ENCODE results near the gene KAT5. TPM values are rescaled to one million over a fixed set of nuclear protein-coding genes. Genes with fewer than 3 reads are reported as not detected.
"Not testable (repeated sequence)": the region's sequence is repeated elsewhere in the genome, so short reads cannot be mapped to it uniquely, and the experiment has no call there.

KAT5 gene
- total RNA-seq, 2 experiments from 2014 or later = 64.8 to 72.7 TPM

DNA sequence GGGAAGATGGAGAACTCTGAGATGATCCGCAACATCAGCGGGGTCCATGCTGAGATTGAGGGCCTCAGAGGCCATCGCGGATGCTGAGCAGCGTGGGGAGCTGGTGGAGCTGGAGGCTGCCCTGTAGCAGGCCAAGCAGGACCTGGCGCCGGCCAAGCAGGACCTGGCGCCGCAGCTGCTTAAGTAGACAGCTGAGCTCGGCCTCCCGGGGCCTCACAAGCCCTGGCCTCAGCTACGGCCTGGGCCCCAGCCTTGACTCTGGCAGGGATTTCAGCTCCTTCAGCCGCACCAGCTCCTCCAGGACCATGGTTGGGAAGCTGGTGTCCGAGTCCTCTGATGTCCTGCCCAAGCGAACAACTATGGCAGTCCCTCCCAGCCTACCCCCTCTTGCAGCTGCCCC is 15.8 kb downstream of the KAT5 start:
- ChIA-PET POLR2A (no interaction called here), CTCF (interaction anchor here (0.6 to 2.5 kb wide), 4 partner anchors 8 to 295 kb away, joined by 3 to 10 read pairs (median 3); partner anchors contain the start of gene KAT5)

- POLR2A ChIA-PET = no interaction called here
- CTCF ChIA-PET = interaction anchor here (0.6 to 1.0 kb wide), 4 partner anchors 19 to 259 kb away, joined by 3 to 4 read pairs (median 3); partner anchors contain the start of gene KAT5
Measured at GRCh38 chr11:65730461-65730860, 18.4 kb downstream of the KAT5 start.

GRCh38 chr11:65735111-65735510 is 23.1 kb downstream of the KAT5 start:
- POLR2A ChIA-PET = interaction anchor here (0.7 kb wide), 1 partner anchor 21 kb away, joined by 3 read pairs; no protein-coding TSS in a partner anchor

DNA sequence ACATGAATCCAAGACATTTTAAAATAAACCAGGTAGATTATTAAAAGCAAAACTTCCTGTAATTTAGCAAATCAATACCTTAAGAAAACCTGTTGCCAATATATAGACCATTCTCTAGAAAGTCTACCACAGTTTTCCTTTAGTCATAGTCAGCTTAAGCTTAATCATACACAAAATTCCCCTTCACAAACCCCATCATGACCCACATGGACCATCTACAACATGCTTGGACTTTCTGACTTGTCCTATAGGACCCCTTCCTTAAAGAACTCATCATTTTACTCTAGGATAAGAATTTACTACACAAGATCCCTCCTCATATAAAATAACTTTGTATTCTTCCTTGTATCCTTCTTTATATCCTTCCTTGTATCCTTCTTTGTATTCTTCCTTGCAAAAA is 24.8 kb downstream of the KAT5 start:
- POLR2A ChIA-PET = no interaction called here
- CTCF ChIA-PET = no interaction called here

More at GRCh38 chr11:65735111-65735510, 23.1 kb downstream of the KAT5 start:
- CTCF ChIA-PET = interaction anchor here (0.6 to 1.2 kb wide), 3 partner anchors 26 to 223 kb away, joined by 3 read pairs; no protein-coding TSS in a partner anchor

GRCh38 chr11:65739022-65739421 is 27.0 kb downstream of the KAT5 start:
- ChIA-PET CTCF (no interaction called here), POLR2A (no interaction called here)

DNA sequence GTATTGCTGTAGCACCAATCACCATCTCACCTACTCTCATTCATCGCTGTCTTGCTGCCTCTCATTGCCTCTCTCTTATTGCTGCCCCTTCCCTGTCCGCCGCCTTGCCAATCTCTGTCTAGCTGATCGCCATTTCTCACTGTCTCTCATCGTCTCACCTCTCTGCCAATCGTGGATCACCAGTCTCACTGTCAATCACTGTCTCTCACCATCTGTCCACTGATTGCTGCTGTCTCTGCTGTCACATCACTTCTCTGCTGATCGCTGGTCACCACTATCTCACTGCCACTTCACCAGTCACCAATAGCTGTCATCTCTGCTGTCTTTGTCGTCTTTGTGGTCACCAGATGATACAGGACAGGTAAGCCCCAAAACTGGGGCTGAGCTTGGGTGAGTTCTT is 29.1 kb downstream of the KAT5 start:
- CTCF ChIA-PET = no interaction called here
- POLR2A ChIA-PET = no interaction called here

DNA sequence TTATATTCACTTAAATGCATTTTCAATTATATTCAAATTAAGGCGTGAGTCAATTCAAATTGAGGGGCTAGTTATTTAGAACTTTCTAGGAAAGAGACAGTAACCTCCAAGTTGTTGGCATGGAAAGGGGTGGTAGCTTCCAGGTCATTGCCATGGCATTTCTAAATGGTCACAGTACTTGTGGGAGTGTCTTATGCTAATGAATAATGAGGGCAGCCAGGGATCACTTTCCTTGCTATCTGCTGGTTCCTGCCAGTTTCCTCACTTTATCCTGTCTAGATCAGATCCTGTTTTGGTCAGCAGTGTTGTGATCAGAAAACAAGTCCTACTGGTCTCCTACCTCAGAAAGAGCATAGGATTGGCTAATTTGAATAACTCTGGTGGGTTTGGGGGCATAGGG is 30.3 kb downstream of the KAT5 start:
- CTCF ChIA-PET = interaction anchor here (0.5 to 0.6 kb wide), 2 partner anchors 17 to 27 kb away, joined by 4 to 5 read pairs; no protein-coding TSS in a partner anchor
- POLR2A ChIA-PET = no interaction called here

DNA sequence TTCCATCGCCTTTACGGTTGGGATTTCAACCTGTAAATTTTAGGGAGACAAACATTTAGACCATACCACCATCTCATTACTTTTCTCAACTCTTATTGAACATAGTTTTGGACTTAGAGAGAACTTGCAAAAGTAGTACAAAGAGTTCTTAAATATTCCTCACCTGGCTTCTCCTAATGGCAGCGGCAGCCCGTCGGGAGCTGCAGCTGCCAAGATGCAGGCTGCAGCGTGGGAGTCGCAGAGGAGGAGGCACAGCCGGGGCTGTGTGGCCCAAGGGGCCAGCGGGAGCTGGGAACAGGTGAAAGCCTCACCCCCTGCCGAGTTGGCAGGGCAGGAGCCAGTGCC is 31.6 kb downstream of the KAT5 start:
- ChIA-PET POLR2A (no interaction called here), CTCF (interaction anchor here (1.2 kb wide), 1 partner anchor 74 kb away, joined by 4 read pairs; no protein-coding TSS in a partner anchor)

GRCh38 chr11:65744026-65744698 is 32.1 kb downstream of the KAT5 start:
- ChIA-PET POLR2A (interaction anchor here (0.7 kb wide), 1 partner anchor 82 kb away, joined by 3 read pairs; no protein-coding TSS in a partner anchor), CTCF (interaction anchor here (1.1 to 1.2 kb wide), 2 partner anchors 26 to 73 kb away, joined by 4 read pairs; no protein-coding TSS in a partner anchor)

DNA sequence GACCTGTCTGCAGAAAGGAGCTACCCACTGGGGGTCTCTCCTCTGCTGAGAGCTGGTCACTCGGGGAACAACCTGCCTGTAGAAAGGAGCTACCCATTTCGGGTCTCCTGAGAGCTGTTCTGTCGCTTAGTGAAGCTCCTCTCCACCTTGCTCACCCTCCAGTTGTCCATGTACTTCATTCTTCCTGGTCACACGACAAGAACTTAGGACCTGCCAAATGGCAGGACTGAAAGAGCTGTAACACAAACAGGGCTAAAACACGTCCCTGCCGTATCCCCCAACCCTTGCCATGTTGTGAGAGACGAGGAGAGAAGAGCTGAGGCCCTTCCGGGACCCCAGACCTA is 32.6 kb downstream of the KAT5 start:
- POLR2A ChIA-PET = interaction anchor here (0.7 kb wide), 1 partner anchor 82 kb away, joined by 3 read pairs; no protein-coding TSS in a partner anchor
- CTCF ChIA-PET = interaction anchor here (1.1 to 1.2 kb wide), 2 partner anchors 25 to 73 kb away, joined by 4 read pairs; no protein-coding TSS in a partner anchor

- CTCF ChIA-PET = interaction anchor here (1.1 to 1.2 kb wide), 2 partner anchors 25 to 72 kb away, joined by 4 read pairs; no protein-coding TSS in a partner anchor
- POLR2A ChIA-PET = interaction anchor here (0.7 kb wide), 1 partner anchor 83 kb away, joined by 3 read pairs; no protein-coding TSS in a partner anchor
Measured at GRCh38 chr11:65745049-65745448, 33.0 kb downstream of the KAT5 start.

GRCh38 chr11:65762169-65762568 is 50.1 kb downstream of the KAT5 start:
- CTCF ChIA-PET = interaction anchor here (1.6 kb wide), 1 partner anchor 56 kb away, joined by 5 read pairs; no protein-coding TSS in a partner anchor
- POLR2A ChIA-PET = not testable (repeated sequence)

- POLR2A ChIA-PET, CTCF ChIA-PET: not testable (repeated sequence)
Measured at GRCh38 chr11:65762816-65763215, 50.8 kb downstream of the KAT5 start.

DNA sequence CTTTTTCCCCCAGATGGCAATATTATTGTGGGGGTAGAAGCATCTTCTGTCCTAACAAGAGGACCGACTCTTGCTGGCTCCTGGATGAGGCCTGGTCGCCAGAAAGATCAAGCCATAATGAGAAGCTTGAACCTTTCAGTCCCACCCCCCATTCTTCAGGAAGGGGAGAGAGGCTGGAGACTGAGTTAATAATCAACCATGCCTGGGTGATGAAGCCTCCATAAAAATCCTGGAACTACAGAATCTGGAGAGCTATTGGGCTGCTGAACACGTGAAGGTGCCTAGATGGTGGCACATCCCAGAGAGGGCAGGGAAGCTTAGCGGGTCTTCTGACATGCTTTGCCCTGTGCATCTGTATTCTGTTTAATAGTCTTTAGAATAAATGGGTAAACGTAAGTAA is 52.4 kb downstream of the KAT5 start:
- POLR2A ChIA-PET = no interaction called here
- CTCF ChIA-PET = interaction anchor here (0.8 to 1.9 kb wide), 2 partner anchors 11 to 15 kb away, joined by 3 to 8 read pairs; no protein-coding TSS in a partner anchor

- ChIA-PET POLR2A (no interaction called here), CTCF (interaction anchor here (2.2 kb wide), 1 partner anchor 55 kb away, joined by 7 read pairs; the partner anchor contains the start of gene KAT5)
Measured at GRCh38 chr11:65766535-65766934, 54.5 kb downstream of the KAT5 start.

DNA sequence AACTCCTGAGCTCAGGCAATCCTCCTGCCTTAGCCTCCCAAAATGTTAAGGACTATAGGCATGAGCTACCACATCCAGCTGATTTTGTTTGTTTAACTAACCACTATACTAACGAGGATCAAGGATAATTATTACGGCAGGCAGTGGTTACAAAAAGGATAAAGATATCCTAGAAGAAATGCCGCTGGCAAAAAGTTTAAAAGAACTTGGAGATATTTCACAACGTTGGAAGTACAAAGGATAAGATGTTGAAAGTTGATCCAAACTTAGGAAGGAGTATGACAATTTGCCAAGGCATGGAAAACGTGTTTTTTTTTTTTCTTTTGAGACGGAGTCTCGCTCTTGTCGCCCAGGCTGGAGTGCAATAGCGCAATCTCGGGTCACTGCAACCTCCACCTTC is 55.4 kb downstream of the KAT5 start:
- POLR2A ChIA-PET = interaction anchor here (0.7 kb wide), 1 partner anchor 289 kb away, joined by 3 read pairs; no protein-coding TSS in a partner anchor
- CTCF ChIA-PET = interaction anchor here (1.3 to 2.2 kb wide), 2 partner anchors 12 to 56 kb away, joined by 7 to 9 read pairs; partner anchors contain the start of gene KAT5

- ChIA-PET POLR2A (interaction anchor here (0.7 kb wide), 1 partner anchor 289 kb away, joined by 3 read pairs; no protein-coding TSS in a partner anchor), CTCF (interaction anchor here (1.3 to 2.2 kb wide), 2 partner anchors 12 to 56 kb away, joined by 7 to 9 read pairs; partner anchors contain the start of gene KAT5)
Measured at GRCh38 chr11:65767806-65768205, 55.8 kb downstream of the KAT5 start.
